ENCODE results near the gene ICE2.

The ICE2 gene

GRCh38 chr15:60486742-60487141 is 7.8 kb upstream of the ICE2 start:
- DNase-seq: no peak

- no peak for DNase-seq
These were observed 6.6 kb upstream of the ICE2 start for GRCh38 chr15:60485365-60486055.

GRCh38 chr15:60483042-60483441 is 4.1 kb upstream of the ICE2 start:
- DNase-seq: no peak

GRCh38 chr15:60480888-60481287 is 1.9 kb upstream of the ICE2 start:
- no peak for DNase-seq

GRCh38 chr15:60480149-60480548 is 1.2 kb upstream of the ICE2 start:
- no peak for DNase-seq

- DNase-seq: no peak
These were observed 594 bp upstream of the ICE2 start for GRCh38 chr15:60479361-60480110.

- peak; percentile 19 to 29 for DNase-seq
These were observed 901 bp downstream of the ICE2 start for GRCh38 chr15:60477916-60478565.

GRCh38 chr15:60477164-60477563 is 1.8 kb downstream of the ICE2 start:
- no peak for DNase-seq

- DNase-seq: no peak
These were observed 2.2 kb downstream of the ICE2 start for GRCh38 chr15:60476713-60477112.

GRCh38 chr15:60473135-60473534 is 5.8 kb downstream of the ICE2 start:
- no peak for DNase-seq

GRCh38 chr15:60471314-60471713 is 7.6 kb downstream of the ICE2 start:
- no peak for DNase-seq

- DNase-seq: peak; percentile 36 to 57
These were observed 8.9 kb downstream of the ICE2 start for GRCh38 chr15:60469893-60470641.

- DNase-seq: no peak
These were observed 13.9 kb downstream of the ICE2 start for GRCh38 chr15:60464836-60465630.

GRCh38 chr15:60462027-60462426 is 16.9 kb downstream of the ICE2 start:
- no peak for DNase-seq

GRCh38 chr15:60460931-60461330 is 18.0 kb downstream of the ICE2 start:
- DNase-seq: no peak

- DNase-seq: peak; percentile 17 to 57
These were observed 20.2 kb downstream of the ICE2 start for GRCh38 chr15:60458721-60459120.

- no peak for DNase-seq
These were observed 21.0 kb downstream of the ICE2 start for GRCh38 chr15:60457985-60458384.

GRCh38 chr15:60454824-60455223 is 24.1 kb downstream of the ICE2 start:
- no peak for DNase-seq

- DNase-seq: no peak
These were observed 30.1 kb downstream of the ICE2 start for GRCh38 chr15:60448668-60449360.

GRCh38 chr15:60444289-60444912 is 34.5 kb downstream of the ICE2 start:
- DNase-seq: peak; percentile 34 to 49

- DNase-seq: no peak
These were observed 36.2 kb downstream of the ICE2 start for GRCh38 chr15:60442763-60443162.
